ENCODE data around the gene CLDN19. TPM values are rescaled to one million over a fixed set of nuclear protein-coding genes. Genes with fewer than 3 reads are reported as not detected.

Gene CLDN19
- total and polyA plus RNA-seq, 2 of the 8 experiments (the other 6 are each of a cell fraction or from before 2014, with no cell fraction given), result 9.7 to 17.2 TPM

DNA sequence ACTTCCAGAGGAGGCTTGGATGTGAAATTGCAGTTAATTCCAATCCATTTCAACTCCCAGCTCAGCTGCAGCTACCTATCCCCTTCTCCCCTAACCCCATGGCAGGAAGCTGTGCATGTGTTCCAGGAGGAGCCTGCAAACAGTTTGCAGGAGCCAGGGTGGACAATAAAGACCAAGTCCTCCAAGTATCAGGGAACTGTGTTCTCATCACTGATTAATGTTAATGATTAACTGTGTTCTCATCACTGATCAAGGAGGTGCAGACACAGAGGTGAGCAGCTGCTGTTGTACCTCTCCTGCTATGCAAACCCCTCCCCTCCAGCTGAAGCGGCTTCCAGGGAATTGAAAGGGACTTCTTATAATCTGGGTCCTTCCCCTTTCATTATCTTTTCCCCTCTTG is 19.2 kb downstream of the CLDN19 start:
- H4K91ac ChIP-seq (replicated peaks; ENCODE audit: insufficient read length, low read length), result no peak overlapping the region
- H3K4me3 ChIP-seq (ENCODE audit: extremely low read depth in 1 of 4, insufficient read depth in 2 of 4, low read depth in 3 of 4, low read length in 4 of 4), result no peak overlapping the region
- FAIRE-seq (no peak), DNase-seq (ENCODE audit: low read depth in 1 of 2, low spot score in 2 of 2) (no peak)
- no peaks in the 10 kb centered on the region for H3K79me2 ChIP-seq (ENCODE audit: control insufficient read depth in 1 of 2, insufficient read depth in 2 of 2, low read length in 2 of 2)
- H3K4me2 ChIP-seq (ENCODE audit: insufficient read depth in 1 of 2, low read depth in 2 of 2, low read length in 2 of 2), result no peak overlapping the region
- H3K18ac ChIP-seq (ENCODE audit: extremely low read depth, low read length), result no peak overlapping the region
- no peaks in the 10 kb centered on the region; the same call in 1 of the 2 replicates for H3K23me2 ChIP-seq (ENCODE audit: low read depth, low read length)
- H4K5ac ChIP-seq (ENCODE audit: insufficient read length, low read depth, low read length), result no peak overlapping the region
- H3K56ac ChIP-seq (replicated peaks; ENCODE audit: insufficient read length, low read depth, low read length), result no peak overlapping the region
- H3K79me1 ChIP-seq (ENCODE audit: low read depth, low read length), result no peaks in the 10 kb centered on the region
- H4K20me1 ChIP-seq (replicated peaks in 1 of 2; ENCODE audit: control insufficient read depth in 1 of 2, insufficient read depth in 2 of 2, low read length in 2 of 2), result peaks cover 0 to 3% of the 10 kb centered on the region in 2 experiments
- no peak overlapping the region for H3K9ac ChIP-seq (replicated peaks in 1 of 4; ENCODE audit: extremely low read depth in 1 of 4, low read depth in 3 of 4, low read length in 3 of 4)
- H2BK120ac ChIP-seq (replicated peaks; ENCODE audit: low read depth, low read length), result no peak overlapping the region
- H2BK12ac ChIP-seq (ENCODE audit: low read depth, low read length), result no peak overlapping the region
- no peak overlapping the region for H2AFZ ChIP-seq (ENCODE audit: low read length)
- no peak overlapping the region for H2BK15ac ChIP-seq (ENCODE audit: low read length)
- no peak overlapping the region for H3K4ac ChIP-seq (replicated peaks; ENCODE audit: insufficient read length, low read depth, low read length)
- no peak overlapping the region for H2AK5ac ChIP-seq (ENCODE audit: low read depth, low read length)
- ChIA-PET POLR2A (ENCODE audit: partially characterized antibody) (interaction anchor here (1.0 to 1.1 kb wide), 2 partner anchors 9 to 20 kb away, joined by 3 read pairs; partner anchors contain the start of gene CLDN19), CTCF (ENCODE audit: partially characterized antibody) (interaction anchor here (1.2 to 1.9 kb wide), 3 partner anchors 18 to 37 kb away, joined by 3 to 6 read pairs (median 3); no protein-coding TSS in a partner anchor)
- no peak overlapping the region for H3K27ac ChIP-seq (ENCODE audit: low read depth, low read length)
- no peaks in the 10 kb centered on the region for H3K36me3 ChIP-seq (ENCODE audit: control insufficient read depth in 2 of 4, insufficient read depth in 4 of 4, low read length in 3 of 4)
- no peak overlapping the region for H4K8ac ChIP-seq (ENCODE audit: extremely low read depth, insufficient read depth, low read length)
- no peaks in the 10 kb centered on the region for H3K4me1 ChIP-seq (replicated peaks in 1 of 4; ENCODE audit: control insufficient read depth in 3 of 4, insufficient read depth in 4 of 4, low read length in 3 of 4)
- no peak overlapping the region for H2BK5ac ChIP-seq (ENCODE audit: low read depth, low read length)
- no peak overlapping the region for H3K14ac ChIP-seq (ENCODE audit: insufficient read length)
- no peak overlapping the region for H3K23ac ChIP-seq (ENCODE audit: insufficient read length)
- WGBS, 2 experiments (ENCODE audit: extremely low coverage in 1 of 2, insufficient coverage in 1 of 2, insufficient read length in 1 of 2, insufficient replicate concordance in 2 of 2, low coverage in 1 of 2, low lambda C conversion rate in 2 of 2, missing lambda C conversion rate in 1 of 2), result 87% methylated on average over 1 of the region's 1 CpG; no CpG with 5 or more reads in 1 of the 2 experiments
- no peaks in the 10 kb centered on the region for H3K9me3 ChIP-seq (ENCODE audit: insufficient read depth in 2 of 2, low read depth in 1 of 2, low read length in 1 of 2)
- H3K27me3 ChIP-seq (replicated peaks in 1 of 4; ENCODE audit: control insufficient read depth in 3 of 4, extremely low read depth in 1 of 4, insufficient read depth in 3 of 4, low read length in 3 of 4), result no peaks in the 10 kb centered on the region
- no peak overlapping the region for H2BK20ac ChIP-seq (ENCODE audit: low read length)
- TF ChIP-seq EP300 (IDR thresholded peaks at IDR 0.05; ENCODE audit: borderline replicate concordance in 1 of 2, low read depth in 2 of 2, low read length in 2 of 2) (no peak), SP1 (IDR thresholded peaks at IDR 0.05; ENCODE audit: low read depth, low read length) (no peak), EZH2 (IDR thresholded peaks at IDR 0.05; ENCODE audit: low read depth, low read length, severe bottlenecking) (no peak), TEAD4 (IDR thresholded peaks at IDR 0.05; ENCODE audit: low read depth, low read length) (no peak), USF2 (IDR thresholded peaks at IDR 0.05; ENCODE audit: low read length) (no peak), MAFK (IDR thresholded peaks at IDR 0.05; ENCODE audit: low read depth, low read length) (no peak), SAP30 (IDR thresholded peaks at IDR 0.05; ENCODE audit: insufficient read depth, insufficient replicate concordance, low read length) (no peak), FOSL1 (IDR thresholded peaks at IDR 0.05; ENCODE audit: insufficient read depth, low read depth, low read length) (no peak), BCL11A (IDR thresholded peaks at IDR 0.05; ENCODE audit: low read depth in 2 of 2, low read length in 2 of 2) (no peak), SP4 (IDR thresholded peaks at IDR 0.05; ENCODE audit: low read length) (no peak)

All from H1 (cell line).